Dermis microvascular lymphatic vessel endothelial cell (primary cell): ENCODE results near the gene CASKIN2. TPM values are rescaled to one million over a fixed set of nuclear protein-coding genes. Genes with fewer than 3 reads are reported as not detected.
A peak's percentile ranks its signal among the peaks of the same experiment; 100 is the strongest.
"Not testable (repeated sequence)": the region's sequence is repeated elsewhere in the genome, so short reads cannot be mapped to it uniquely, and the experiment has no call there.

Source experiments
- DNase-seq, 2 donors: peaks; one replicate each; pipeline versions ENCODE4 v3.0.0 to v3.0.0-alpha.2; 2010; ENCODE audit warnings: low read depth in 2 of 2
- total RNA-seq: library from RNA; depleted of rRNA; stranded (reverse); fragments of >200 nt; gene quantifications from 2 replicates; pipeline ENCODE4 v1.2.1, GENCODE V29; 2014

The CASKIN2 gene
- total RNA-seq, 1 donor from 2014 or later = 7.2 TPM

DNA sequence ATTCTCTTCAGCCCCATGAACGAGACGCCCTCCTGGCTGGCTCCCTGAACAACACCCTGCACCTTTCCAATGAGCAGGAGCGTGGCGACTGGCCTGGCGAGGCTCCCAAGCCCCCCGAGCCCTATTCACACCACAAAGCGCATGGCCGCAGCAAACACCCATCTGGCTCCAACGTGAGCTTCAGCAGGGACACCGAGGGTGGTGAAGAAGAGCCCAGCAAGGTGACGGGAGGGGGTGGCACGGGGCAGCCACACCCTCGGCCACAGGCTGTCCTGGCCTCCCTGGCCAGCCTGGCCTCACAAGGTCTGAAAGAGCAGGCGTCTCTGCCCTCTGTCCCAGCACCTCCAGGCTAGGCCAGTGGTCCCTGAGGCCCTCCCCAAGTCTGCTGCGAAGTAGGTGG lies 23.7 kb downstream of the CASKIN2 start:
- DNase-seq = no peak

DNA sequence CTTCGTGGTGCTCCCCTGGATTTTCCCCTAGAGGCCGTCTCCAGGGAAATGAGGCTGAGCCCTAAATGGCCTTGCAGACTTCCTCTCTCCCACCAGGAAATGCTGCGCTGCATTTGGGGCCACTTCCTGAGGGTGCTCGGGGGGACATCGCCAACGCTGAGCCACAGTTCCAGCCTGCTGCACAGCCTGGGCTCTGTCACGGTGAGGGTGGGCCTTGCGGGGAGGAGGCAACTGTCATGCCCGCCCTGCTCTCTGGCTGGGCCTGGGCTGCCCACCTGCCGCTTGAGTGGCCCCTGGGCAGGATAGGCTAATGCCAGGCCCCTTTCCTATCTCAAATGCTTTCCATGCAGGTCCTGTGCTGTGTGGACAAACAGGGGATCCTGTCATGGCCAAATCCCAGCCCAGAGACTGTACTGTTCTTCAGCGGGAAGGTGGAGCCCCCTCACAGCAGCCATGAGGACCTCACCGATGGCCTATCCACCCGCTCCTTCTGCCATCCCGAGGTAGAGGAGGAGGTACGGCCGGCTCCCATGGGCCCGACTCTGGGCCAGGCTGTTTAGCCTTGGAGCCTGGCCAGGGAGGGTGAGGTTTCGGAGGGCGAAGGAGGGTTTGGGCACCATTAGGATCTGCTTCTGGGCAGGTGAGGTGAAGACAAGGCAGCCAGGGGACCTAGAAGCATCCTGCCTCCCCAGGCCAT lies 24.2 kb downstream of the CASKIN2 start:
- no peak for DNase-seq

- no peak for DNase-seq
Observed at GRCh38 chr17:75490173-75490743, 25.1 kb downstream of the CASKIN2 start.

DNA sequence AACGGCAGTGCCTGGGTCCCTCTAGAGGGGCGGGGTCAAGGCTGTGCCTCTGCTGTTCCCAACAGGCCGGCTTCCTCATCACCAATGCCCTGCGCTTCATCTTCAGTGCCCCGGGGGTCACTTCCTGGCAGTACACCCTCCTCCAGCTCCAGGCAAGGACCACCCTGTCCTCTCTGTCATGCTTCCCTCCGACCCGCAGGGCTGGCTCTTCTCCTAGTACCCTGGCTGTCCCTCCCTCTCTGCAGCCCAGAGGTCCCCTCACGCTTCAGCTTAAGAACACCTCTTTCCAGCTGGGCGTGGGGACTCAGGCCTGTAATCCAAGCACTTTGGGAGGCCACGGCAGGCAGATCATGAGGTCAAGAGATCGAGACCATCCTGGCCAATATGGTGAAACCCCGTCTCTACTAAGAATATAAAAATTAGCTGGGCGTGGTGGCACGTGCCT lies 25.8 kb downstream of the CASKIN2 start:
- DNase-seq = no peak

GRCh38 chr17:75488693-75489510 lies 26.4 kb downstream of the CASKIN2 start:
- DNase-seq = no peak

DNA sequence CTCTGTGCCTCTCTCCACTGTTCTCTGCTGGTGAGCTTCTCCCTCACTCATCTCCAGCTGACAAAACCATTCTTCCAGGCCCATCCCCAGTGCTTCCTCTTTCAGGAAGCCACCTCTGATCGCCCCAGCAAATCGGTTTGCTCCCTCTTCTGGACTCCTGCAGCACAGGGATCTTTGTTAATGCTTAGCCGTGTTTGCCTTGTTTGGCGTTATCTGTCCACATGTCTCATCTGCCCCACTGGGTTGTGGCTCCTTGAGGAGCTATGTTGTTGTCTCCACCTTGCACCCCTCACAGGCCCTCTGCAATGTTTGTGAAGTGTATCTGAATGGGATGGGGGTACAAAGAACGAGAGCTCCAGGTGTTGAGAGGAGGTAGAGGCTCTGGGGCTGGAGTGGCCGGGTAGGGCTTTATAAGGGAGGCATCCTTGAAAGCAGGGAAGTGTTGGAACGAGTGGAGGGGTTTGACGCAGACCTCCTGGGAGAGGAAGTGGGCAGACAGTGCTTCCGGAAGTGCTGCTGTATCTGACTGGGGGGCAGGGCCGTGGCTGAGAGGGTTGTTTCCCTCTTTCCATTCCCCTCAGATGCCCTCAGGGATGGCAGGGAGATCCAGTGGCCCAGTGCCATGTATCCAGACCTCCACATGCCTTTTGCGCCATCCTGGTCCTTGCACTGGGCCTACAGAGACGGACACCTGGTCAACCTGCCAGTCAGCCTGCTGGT lies 27.8 kb downstream of the CASKIN2 start:
- peak; percentile 61 to 62 for DNase-seq

DNA sequence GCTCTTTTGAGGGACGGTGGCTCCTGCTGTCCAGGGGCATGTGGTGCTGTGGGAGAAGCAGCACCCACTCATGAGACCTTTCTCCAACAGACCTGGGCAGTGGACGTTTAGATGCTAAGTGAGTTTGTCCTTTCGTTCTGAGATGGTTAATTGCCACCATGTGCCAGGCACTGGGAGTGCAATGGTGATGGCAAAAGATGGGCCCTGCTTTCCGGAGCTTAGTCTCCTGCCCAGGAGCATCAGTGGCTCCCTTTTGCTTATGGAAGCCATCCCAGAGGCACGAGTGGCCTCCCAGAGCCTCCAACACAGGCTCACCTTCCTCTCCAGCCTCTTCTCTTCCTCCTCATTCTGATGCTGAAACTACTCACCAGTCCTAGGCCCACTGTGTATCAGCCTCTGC lies 28.4 kb downstream of the CASKIN2 start:
- DNase-seq = no peak

GRCh38 chr17:75486151-75486550 lies 29.2 kb downstream of the CASKIN2 start:
- DNase-seq = no peak

DNA sequence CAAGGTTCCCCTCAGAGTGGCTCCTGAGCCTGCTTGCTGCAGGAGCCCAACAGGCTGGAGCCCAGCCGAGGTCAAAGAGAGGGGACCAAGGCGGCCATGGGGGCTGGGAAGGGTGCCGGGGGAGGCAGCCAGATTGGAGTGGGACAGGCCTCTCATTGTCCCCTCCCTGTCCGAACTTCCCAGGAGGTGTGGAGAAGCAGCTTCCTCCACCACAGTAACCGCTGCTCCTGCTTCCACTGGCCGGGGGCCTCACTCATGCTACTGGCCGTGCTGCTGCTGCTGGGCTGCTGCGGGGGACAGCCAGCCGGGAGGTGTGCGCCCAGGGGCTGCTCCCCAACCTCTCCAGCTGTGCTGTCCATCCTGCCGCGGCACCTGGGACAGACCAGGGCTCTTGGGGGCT lies 29.6 kb downstream of the CASKIN2 start:
- no peak for DNase-seq

DNA sequence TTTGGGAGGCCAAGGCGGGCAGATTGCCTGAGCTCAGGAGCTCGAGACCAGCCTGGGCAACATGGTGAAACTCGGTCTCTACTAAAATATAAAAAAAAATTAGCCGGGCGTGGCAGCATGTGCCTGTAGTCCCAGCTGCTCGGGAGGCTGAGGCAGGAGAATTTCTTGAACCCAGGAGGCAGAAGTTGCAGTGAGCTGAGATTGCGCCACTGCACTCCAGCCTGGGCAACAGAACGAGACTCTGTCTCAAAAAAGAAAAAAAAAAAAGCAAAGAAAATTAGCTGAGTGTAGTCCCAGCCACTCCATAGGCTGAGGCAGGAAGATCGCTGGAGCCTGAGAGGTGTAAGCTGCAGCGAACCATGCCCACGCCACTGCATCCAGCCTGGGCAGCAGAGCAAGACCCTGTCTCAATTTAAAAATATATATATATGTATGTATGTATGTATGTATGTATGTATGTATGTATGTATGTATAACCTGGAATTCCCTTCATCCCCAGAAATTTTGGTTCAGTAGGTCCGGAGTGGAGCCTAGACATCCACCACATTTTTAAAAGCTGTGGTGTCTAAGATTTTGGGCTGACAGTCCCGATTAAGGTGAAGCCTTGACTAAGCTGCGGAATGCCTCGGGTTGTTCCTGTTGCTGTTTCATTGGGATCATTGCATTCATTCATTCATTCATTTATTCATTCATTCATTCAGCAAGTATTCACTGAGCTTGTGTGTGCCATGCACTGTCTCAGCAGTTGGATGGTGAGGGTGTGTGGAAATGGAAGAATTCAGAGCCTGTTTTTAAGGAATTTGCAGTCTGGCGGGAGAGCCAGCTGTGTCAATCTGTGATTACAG lies 33.0 kb downstream of the CASKIN2 start:
- no peak for DNase-seq

GRCh38 chr17:75481194-75482068 lies 33.9 kb downstream of the CASKIN2 start:
- no peak for DNase-seq

- no peak for DNase-seq
Observed at GRCh38 chr17:75480281-75480680, 35.1 kb downstream of the CASKIN2 start.

- no peak for DNase-seq
Observed at GRCh38 chr17:75478508-75478907, 36.8 kb downstream of the CASKIN2 start.

GRCh38 chr17:75477490-75477862 lies 37.9 kb downstream of the CASKIN2 start:
- not testable (repeated sequence) for DNase-seq

GRCh38 chr17:75476752-75477489 lies 38.4 kb downstream of the CASKIN2 start:
- DNase-seq = no peak

GRCh38 chr17:75476271-75476671 lies 39.1 kb downstream of the CASKIN2 start:
- no peak for DNase-seq

DNA sequence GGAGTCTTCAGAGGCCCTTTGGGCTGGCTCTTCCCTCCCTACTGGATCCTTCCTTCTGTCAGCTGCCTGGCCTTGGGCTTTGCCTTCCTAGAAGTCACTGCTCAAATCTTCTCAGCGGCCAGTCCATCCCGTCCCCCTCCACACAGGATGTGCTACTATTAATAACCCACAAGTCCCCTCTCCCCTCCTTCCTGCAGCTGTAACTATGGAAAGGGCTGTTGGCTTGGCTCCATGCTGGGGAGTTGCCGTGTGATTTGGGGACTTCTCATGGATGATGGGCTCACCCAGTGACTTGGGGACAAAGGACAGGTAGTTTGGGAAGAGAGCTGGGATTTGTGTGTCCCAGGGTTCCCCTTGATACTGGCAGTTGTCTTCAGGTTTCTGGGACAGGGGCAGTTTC lies 39.5 kb downstream of the CASKIN2 start:
- peak in 1 of 2 donors; percentile 44 for DNase-seq

DNA sequence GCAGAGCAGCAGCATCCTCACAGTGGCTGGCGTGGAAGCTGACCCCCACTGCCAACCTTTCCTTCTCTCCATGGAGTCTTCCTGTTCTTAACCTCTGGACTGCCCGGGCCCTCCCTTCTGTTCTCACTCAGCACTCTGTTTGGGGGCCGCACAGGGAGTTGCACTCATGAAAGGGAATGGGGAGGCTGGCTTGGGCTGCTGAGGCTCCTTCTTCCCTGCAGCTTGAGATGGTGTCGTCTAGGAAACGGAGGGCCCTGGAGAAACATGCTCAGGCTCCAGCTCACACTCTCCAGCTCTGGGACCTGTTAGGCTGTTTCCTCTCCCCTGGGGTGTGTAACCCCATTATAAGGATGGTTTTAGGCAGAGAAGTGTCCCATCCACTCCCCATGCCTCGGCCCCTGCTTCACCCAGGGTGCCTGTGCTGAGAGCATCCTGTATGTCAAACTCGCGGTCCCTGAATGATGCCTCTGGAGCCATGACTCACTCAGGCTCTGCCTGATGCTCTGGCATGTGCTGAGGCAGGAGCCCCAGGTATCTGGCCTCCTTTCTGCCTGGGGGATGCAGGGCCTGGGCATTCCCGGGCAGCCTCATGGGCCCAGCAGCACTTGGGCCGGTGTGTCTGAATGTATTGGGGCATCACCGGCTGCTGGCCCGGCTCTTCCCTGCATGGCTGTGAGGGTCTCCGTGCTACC lies 40.0 kb downstream of the CASKIN2 start:
- DNase-seq = peak in 1 of 2 donors; percentile 12

DNA sequence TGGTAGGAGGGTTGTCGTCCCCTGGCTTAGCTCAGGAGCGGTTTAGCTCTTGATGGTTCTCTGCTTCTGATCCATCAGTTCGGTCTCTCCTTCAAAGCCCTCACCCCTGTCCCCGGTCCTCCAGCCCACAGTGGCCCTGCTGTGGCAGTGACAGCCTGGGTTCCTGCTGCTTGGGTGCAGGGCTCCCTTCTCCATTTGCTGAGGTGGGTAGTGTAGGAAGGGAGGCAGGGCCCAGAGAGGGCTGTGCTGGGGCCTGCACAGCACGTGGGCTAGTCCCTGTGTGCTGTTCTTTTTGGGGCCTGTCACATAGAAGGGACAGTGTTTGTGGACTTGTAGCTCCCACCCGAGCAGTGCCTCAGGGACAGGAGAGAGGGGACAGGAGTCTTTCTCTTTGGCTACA lies 40.6 kb downstream of the CASKIN2 start:
- no peak for DNase-seq
